Stimulated activated effector memory CD8-positive, alpha-beta T cell treated with anti-CD3 and anti-CD28 coated beads, Interleukin-12 subunit alpha, Interleukin-12 subunit beta, amount 100 ng/mL, for 72 hours (primary cell): ENCODE measurements around the gene RGS6.

Experiments used
- ATAC-seq: fragments of 150-1000 bp; cut with Tn5 transposase; 2 replicates; pipeline ENCODE4 v1.10.0; 2021
- DNase-seq, 2 donors: peaks; one replicate each; pipeline ENCODE4 v3.0.0; 2021 to 2022; ENCODE audit warnings: low spot score in 2 of 2
- H3K27ac Mint-ChIP-seq: one replicate; pipeline ENCODE4 v1.8.0; 2022; ENCODE audit warnings: mild to moderate bottlenecking, mixed read lengths
- H3K36me3 Mint-ChIP-seq: one replicate; pipeline ENCODE4 v1.8.0; 2022; ENCODE audit warnings: mild to moderate bottlenecking, mixed read lengths
- H3K4me1 Mint-ChIP-seq: one replicate; pipeline ENCODE4 v1.8.0; 2022; ENCODE audit warnings: mixed read lengths
- H3K4me3 Mint-ChIP-seq: one replicate; pipeline ENCODE4 v1.8.0; 2022; ENCODE audit warnings: mild to moderate bottlenecking, mixed read lengths
- H3K9me3 Mint-ChIP-seq: one replicate; pipeline ENCODE4 v1.8.0; 2022; ENCODE audit warnings: mixed read lengths

The RGS6 gene

GRCh38 chr14:72606879-72607278, 674.6 kb downstream of the RGS6 start:
- no peaks in the 10 kb centered on the region for H3K9me3 Mint-ChIP-seq
- ATAC-seq (no peak), DNase-seq (no peak)
- no peaks in the 10 kb centered on the region for H3K36me3 Mint-ChIP-seq
- H3K4me3 Mint-ChIP-seq, result no peak overlapping the region
- no peak overlapping the region for H3K27ac Mint-ChIP-seq
- peaks cover 8% of the 10 kb centered on the region for H3K4me1 Mint-ChIP-seq

- Mint-ChIP-seq H3K9me3 (no peaks in the 10 kb centered on the region), H3K27ac (no peak overlapping the region), H3K36me3 (peaks cover 5% of the 10 kb centered on the region), H3K4me1 (peaks cover 13% of the 10 kb centered on the region), H3K4me3 (no peak overlapping the region)
- ATAC-seq (no peak), DNase-seq (no peak)
These were observed 675.3 kb downstream of the RGS6 start for GRCh38 chr14:72607386-72608130.

- Mint-ChIP-seq H3K4me1 (peaks cover 14% of the 10 kb centered on the region), H3K27ac (peak overlapping the region; percentile 27), H3K36me3 (peaks cover 5% of the 10 kb centered on the region), H3K9me3 (no peaks in the 10 kb centered on the region), H3K4me3 (no peak overlapping the region)
- no peak for DNase-seq
- peak; percentile 66 for ATAC-seq
These were observed 676.4 kb downstream of the RGS6 start for GRCh38 chr14:72608391-72609204.

- Mint-ChIP-seq H3K4me3 (no peak overlapping the region), H3K9me3 (no peaks in the 10 kb centered on the region), H3K36me3 (peaks cover 5% of the 10 kb centered on the region), H3K27ac (peak overlapping the region; percentile 27), H3K4me1 (peaks cover 14% of the 10 kb centered on the region)
- ATAC-seq, result no peak
- no peak for DNase-seq
These were observed 677.1 kb downstream of the RGS6 start for GRCh38 chr14:72609205-72609916.

- Mint-ChIP-seq H3K4me3 (no peak overlapping the region), H3K9me3 (no peaks in the 10 kb centered on the region), H3K4me1 (peaks cover 14% of the 10 kb centered on the region), H3K36me3 (peaks cover 5% of the 10 kb centered on the region), H3K27ac (no peak overlapping the region)
- ATAC-seq, result no peak
- no peak for DNase-seq
These were observed 678.0 kb downstream of the RGS6 start for GRCh38 chr14:72610096-72610830.

GRCh38 chr14:72610831-72611200, 678.6 kb downstream of the RGS6 start:
- H3K36me3 Mint-ChIP-seq, result peaks cover 5% of the 10 kb centered on the region
- peaks cover 14% of the 10 kb centered on the region for H3K4me1 Mint-ChIP-seq
- H3K9me3 Mint-ChIP-seq, result no peaks in the 10 kb centered on the region
- no peak overlapping the region for H3K4me3 Mint-ChIP-seq
- no peak for ATAC-seq
- DNase-seq, result no peak
- H3K27ac Mint-ChIP-seq, result no peak overlapping the region

- no peak for ATAC-seq
- H3K27ac Mint-ChIP-seq, result no peak overlapping the region
- DNase-seq, result no peak
- H3K9me3 Mint-ChIP-seq, result no peaks in the 10 kb centered on the region
- peaks cover 18% of the 10 kb centered on the region for H3K4me1 Mint-ChIP-seq
- no peak overlapping the region for H3K4me3 Mint-ChIP-seq
- peaks cover 5% of the 10 kb centered on the region for H3K36me3 Mint-ChIP-seq
These were observed 679.3 kb downstream of the RGS6 start for GRCh38 chr14:72611506-72611905.

GRCh38 chr14:72612041-72612440, 679.8 kb downstream of the RGS6 start:
- ATAC-seq (no peak), DNase-seq (no peak)
- no peaks in the 10 kb centered on the region for H3K9me3 Mint-ChIP-seq
- H3K36me3 Mint-ChIP-seq, result peaks cover 5% of the 10 kb centered on the region
- no peak overlapping the region for H3K4me3 Mint-ChIP-seq
- H3K4me1 Mint-ChIP-seq, result peaks cover 18% of the 10 kb centered on the region
- no peak overlapping the region for H3K27ac Mint-ChIP-seq

- ATAC-seq, result no peak
- peaks cover 5% of the 10 kb centered on the region for H3K36me3 Mint-ChIP-seq
- peaks cover 15% of the 10 kb centered on the region for H3K4me1 Mint-ChIP-seq
- peak overlapping the region; percentile 45 for H3K27ac Mint-ChIP-seq
- no peak overlapping the region for H3K4me3 Mint-ChIP-seq
- H3K9me3 Mint-ChIP-seq, result no peaks in the 10 kb centered on the region
- DNase-seq, result no peak
These were observed 681.2 kb downstream of the RGS6 start for GRCh38 chr14:72613231-72613974.

GRCh38 chr14:72613975-72614319, 681.7 kb downstream of the RGS6 start:
- H3K4me3 Mint-ChIP-seq, result no peak overlapping the region
- ATAC-seq (no peak), DNase-seq (no peak)
- H3K4me1 Mint-ChIP-seq, result peaks cover 11% of the 10 kb centered on the region
- H3K9me3 Mint-ChIP-seq, result no peaks in the 10 kb centered on the region
- peaks cover 5% of the 10 kb centered on the region for H3K36me3 Mint-ChIP-seq
- H3K27ac Mint-ChIP-seq, result peak overlapping the region; percentile 45

- DNase-seq (no peak), ATAC-seq (no peak)
- Mint-ChIP-seq H3K36me3 (peaks cover 5% of the 10 kb centered on the region), H3K4me3 (no peak overlapping the region), H3K27ac (no peak overlapping the region), H3K9me3 (no peaks in the 10 kb centered on the region), H3K4me1 (peaks cover 11% of the 10 kb centered on the region)
These were observed 682.1 kb downstream of the RGS6 start for GRCh38 chr14:72614365-72614764.

- ATAC-seq (no peak), DNase-seq (no peak)
- H3K9me3 Mint-ChIP-seq, result no peaks in the 10 kb centered on the region
- peaks cover 11% of the 10 kb centered on the region for H3K4me1 Mint-ChIP-seq
- no peak overlapping the region for H3K27ac Mint-ChIP-seq
- H3K4me3 Mint-ChIP-seq, result no peak overlapping the region
- peaks cover 5% of the 10 kb centered on the region for H3K36me3 Mint-ChIP-seq
These were observed 682.7 kb downstream of the RGS6 start for GRCh38 chr14:72614891-72615415.

- Mint-ChIP-seq H3K36me3 (peaks cover 5% of the 10 kb centered on the region), H3K9me3 (no peaks in the 10 kb centered on the region), H3K4me3 (no peak overlapping the region), H3K4me1 (peaks cover 11% of the 10 kb centered on the region), H3K27ac (no peak overlapping the region)
- ATAC-seq (no peak), DNase-seq (no peak)
These were observed 683.4 kb downstream of the RGS6 start for GRCh38 chr14:72615451-72616121.
